IPS-11a (cell line): ENCODE results near the gene XRCC2.
A peak's percentile ranks its signal among the peaks of the same experiment; 100 is the strongest.
"Not testable (repeated sequence)": the region's sequence is repeated elsewhere in the genome, so short reads cannot be mapped to it uniquely, and the experiment has no call there.

ENCODE experiments used
- H3K4me3 ChIP-seq: one replicate; pipeline ENCODE4 v1.5.1; 2013; ENCODE audit warnings: low read depth, low read length, control low read depth

The XRCC2 gene

DNA sequence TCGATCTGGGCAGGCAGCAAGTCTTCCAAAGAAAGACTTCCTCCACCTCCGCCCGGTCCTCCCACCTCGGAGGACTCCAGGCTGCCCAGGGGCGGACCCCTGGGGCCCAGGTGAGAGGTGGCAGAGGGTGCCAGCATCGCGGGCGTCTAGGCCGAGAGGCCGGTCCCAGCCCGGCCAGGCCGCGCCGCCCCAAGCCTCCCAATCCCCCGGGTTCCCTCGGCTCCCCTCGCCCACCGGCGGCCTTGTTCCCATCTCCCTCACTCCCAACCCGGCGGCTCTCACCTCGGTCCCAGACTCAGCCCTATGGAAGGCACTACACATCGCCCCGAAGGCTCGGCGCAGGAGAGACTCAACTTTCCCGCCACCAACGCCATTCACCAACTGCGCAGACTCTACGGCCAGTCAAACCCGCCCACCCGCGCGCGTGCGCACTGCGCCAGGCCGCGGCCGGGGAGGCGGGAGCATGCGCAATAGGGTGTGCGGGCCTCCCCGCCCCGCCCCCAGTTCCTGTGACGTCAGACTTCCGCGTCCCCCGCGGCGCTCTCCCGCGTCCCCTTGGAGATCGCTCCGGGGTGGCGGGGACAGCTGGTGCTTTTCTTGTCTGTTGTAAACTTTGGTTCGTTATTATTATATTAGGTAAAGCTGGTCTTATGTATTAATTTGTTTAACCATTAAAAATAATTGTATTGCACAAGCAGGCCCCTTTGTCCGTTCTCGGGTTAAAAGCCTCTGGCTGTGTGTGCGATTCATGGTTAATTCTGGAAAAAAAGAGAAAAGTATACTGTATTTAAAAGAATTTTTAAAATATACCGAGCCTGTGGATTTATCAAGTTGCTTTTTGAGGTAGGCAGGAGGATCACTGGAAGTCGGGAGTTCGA lies at the start of gene XRCC2:
TSS of gene XRCC2 (minus strand) at position 383 of the 878 bp plus-strand sequence. CDS start at position 321, 62 bp downstream.
- H3K4me3 ChIP-seq: peak within 1 kb of the TSS; percentile 86

DNA sequence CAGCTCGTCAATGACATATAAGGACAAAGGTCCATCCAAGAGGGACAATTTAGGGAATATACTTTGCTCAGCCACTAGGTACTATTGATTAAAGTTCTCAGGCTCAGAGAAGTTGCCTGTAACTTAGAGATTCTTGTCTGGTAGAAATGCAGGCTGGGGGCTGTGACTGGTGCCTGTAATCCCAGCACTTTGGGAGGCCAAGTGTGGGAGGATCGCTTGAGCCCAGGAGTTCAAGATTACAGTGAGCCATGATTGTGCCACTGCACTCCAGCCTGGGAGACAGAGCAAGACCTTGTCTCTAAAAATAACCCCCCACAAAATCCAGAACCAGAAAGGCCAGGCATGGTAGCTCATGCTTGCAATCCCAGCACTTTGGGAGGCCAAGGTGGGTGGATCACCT lies 47.4 kb upstream of the XRCC2 start:
- no peak overlapping the region for H3K4me3 ChIP-seq

DNA sequence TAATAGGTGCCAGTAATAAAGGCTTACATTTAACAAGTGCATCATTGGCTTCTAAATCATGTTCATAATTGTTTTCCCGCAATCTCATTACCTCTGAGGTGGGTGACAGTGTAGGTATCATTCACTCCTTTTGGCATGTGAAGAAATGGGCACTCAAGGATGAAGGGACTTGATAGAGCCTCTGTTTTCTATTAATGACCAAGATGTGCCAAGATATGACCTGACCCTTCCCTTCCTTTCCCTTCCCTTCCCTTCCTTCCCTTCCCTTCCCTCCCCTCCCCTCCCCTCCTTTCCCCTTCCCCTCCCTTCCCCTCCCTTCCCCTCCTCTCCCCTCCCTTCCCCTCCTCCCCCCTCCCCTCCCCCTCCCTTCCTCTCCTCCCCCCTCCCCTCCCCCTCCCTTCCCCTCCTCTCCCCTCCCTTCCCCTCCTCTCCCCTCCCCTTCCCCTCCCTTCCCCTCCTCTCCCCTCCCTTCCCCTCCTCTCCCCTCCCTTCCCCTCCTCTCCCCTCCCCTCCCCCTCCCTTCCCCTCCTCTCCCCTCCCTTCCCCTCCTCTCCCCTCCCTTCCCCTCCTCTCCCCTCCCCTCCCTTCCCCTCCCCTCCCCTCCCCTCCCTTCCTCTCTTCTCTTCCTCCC lies 36.6 kb upstream of the XRCC2 start:
- not testable (repeated sequence) for H3K4me3 ChIP-seq

GRCh38 chr7:152711444-152711944 lies 35.6 kb upstream of the XRCC2 start:
- no peak overlapping the region for H3K4me3 ChIP-seq

DNA sequence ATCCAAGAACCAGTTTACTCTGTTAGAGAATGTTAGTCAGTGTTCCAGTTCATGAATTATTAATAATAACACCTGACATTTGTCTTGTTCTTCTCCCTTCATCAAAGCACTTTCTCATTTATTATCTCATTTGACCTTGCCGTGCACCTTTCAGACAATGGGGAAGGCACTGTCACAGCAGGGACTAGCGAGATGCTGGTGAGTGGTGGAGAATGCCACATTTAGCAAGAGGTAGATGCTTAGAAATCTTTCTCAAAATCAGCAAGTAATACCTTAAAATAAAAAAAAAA lies 34.2 kb upstream of the XRCC2 start:
- no peak overlapping the region for H3K4me3 ChIP-seq

DNA sequence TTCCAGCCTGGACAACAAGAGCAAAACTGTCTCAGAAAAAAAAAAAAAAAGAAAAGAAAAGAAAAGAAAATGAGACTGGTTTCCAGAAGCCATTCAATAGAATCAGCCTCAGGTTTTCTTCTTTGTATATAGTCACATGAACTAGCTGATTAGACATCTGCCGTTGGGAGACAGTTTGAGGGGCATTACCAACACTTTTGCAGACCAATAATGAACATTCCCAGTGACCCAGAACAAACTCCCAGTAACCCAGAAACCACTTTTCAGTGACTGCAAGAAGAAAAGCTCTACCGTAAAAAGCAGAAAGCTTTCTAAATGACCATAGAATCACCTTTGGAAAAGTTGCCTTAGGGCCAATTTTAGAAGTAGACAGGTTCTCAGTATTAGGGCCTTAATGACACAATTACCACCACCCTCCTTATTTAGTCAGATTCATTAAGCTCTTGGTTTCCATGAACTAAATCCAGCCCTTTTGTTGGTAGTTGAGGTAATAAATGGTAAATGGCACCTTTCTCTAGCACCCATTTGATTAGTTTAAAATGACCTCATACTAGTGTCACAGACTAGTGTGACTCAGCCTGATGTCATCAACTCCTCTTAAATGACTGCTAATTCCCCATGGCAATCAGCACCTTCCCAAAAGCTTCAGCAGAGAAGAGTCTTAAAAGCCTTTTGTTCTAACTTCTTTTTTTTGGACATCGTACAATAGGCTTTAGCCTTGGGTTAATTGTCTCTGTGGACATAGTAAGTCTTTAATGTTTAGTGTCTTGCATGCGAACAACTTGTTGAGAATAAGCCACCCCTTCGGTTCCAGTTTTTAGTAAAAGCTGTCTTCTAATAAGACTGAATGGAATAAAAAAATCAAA lies 33.6 kb upstream of the XRCC2 start:
- H3K4me3 ChIP-seq: no peak overlapping the region

- H3K4me3 ChIP-seq: no peak overlapping the region
Measured at GRCh38 chr7:152704796-152705384, 28.9 kb upstream of the XRCC2 start.

- no peak overlapping the region for H3K4me3 ChIP-seq
Measured at GRCh38 chr7:152699079-152699478, 23.1 kb upstream of the XRCC2 start.

DNA sequence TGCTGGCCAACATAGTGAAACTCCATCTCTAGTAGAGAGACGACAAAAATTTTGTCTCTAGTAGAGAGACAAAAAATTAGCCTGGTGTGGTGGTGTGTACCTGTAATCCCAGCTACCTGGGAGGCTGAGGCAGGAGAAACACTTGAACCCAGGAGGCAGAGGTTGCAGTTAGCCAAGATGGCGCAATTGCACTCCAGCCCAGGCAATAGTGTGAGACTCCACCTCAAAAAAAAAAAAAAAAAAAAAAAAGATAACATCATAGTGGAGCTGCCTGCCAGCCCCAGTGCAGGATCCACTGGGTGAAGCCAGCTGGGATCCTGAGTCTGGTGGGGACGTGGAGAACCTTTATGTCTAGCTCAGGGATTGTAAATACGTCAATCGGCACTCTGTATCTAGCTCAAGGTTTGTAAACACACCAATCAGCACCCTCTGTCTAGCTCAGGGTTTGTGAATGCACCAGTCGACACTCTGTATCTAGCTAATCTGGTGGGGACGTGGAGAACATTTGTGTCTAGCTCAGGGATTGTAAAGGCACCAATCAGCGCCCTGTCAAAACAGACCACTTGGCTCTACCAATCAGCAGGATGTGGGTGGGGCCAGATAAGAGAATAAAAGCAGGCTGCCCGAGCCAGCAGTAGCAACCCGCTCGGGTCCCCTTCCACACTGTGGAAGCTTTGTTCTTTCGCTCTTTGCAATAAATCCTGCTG lies 21.5 kb upstream of the XRCC2 start:
- not testable (repeated sequence) for H3K4me3 ChIP-seq

GRCh38 chr7:152692196-152692595 lies 16.3 kb upstream of the XRCC2 start:
- H3K4me3 ChIP-seq: not testable (repeated sequence)

DNA sequence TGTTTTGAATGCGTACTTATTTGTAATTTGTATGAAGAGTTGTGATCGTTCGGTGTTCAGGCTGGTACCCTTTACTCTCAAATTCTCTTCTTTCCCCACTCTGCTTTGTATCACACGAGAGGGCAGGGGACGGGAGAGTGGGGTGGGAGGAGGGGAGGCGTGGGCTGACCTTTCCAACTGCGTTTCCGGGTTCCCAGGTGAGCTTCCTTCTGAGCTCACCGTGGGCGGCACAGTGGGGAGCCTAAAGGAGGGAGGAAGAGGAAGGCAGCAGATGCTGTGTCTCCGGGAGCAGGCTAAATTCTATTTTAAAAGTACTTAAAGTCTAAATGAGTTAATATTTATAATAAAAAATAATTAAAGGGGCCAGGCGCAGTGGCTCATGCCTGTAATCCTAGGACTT lies 7.4 kb upstream of the XRCC2 start:
- H3K4me3 ChIP-seq: no peak overlapping the region

DNA sequence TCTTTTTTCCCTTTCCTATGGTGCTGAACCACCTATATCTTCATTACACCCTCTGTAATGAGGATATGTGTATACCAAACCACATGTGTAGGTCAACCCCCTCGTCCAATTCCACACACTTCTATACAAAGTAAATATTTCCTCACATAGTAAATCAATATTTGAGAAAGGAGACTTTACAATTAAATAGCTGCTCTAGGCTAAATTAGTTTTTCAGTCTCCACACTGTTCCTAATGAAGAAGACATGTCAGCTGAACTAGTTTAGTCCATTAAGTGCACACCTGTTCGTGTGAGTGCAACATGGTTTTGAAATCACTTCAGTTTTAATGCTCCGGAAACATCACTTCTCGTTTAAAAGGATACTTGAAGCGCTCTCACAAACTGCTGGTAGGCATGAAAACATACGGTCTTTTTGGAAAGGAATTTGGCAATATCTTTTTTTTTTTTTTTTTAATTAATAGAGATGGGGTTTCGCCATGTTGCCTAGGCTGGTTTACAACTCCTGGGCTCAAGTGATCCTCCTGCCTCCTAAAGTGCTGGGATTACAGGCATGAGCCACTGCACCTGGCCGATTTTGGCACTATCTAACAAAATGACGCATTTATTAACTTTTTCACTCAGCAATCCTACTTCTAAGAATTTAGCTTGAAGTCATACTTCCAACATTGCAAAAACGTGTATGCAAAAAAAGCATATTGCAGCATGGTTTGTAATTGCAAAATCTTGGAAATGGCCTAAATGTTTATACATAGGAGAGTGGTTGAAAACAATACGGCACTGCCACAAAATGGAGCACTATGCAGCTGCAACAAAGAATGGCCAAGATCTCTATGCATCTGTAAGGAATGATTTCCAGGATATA lies 2.1 kb upstream of the XRCC2 start:
- H3K4me3 ChIP-seq: no peak overlapping the region

DNA sequence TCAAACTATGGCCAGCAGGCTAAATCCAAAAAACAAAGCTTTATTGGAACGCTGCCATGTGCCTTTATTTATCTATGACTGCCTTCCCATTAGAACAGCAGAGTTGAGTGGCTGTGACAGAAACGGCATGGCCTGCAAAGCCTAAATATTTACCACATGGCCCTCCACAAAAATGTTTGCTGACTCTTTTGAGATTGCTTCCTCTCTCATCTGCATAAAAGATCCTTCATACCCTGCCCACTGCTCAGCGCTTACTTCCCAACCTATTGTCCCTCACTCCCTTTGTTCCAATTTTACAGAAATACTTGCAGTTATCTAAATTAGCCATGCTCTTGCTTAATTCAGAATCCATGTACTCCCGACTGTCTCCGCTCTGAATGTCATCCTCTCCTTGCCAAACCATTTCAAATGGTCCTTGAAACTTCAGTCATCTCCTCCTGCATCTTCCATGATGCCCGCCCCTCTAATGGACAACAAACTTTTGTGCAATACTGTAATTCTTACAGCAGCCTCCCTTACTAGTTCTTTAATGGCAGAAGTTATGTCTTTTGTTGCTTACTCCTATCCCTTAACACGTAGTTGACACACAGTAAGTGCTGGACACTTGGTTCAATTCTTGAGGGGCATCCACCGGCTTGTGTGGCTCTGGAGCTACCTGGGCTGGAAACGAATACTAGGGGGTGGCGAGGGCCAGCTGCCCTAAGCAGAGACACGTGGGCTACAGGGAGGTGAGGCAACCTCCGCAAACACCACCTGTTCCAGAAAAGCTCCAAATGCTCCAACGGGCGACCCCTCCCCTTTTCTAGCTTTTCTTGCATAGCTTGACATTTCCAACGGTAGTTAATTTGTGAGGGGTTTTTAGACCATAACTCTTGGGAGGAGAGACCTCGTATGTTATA lies 832 bp downstream of the XRCC2 start:
- H3K4me3 ChIP-seq: peak overlapping the region; percentile 86

DNA sequence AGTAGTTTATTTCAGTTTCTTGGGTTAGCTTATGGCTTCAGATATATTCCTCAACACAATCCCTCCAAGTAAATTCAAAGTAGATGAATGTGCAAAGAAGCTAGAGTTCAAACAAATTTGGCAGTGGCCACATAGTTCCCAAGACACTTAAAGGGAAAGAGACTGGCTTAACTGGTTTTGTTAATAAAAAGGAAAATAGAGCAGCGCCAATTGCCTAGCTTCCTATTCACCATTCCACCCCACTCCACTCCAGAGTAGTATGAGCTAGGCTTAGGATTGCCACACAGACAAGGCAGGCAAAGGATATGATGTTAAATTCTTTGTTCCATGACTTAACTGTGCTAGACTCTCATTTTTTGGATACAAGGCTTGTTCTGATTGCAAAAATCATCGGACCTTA lies 2.0 kb downstream of the XRCC2 start:
- H3K4me3 ChIP-seq: no peak overlapping the region

- no peak overlapping the region for H3K4me3 ChIP-seq
Measured at GRCh38 chr7:152672626-152673025, 3.3 kb downstream of the XRCC2 start.

GRCh38 chr7:152669758-152670157 lies 6.2 kb downstream of the XRCC2 start:
- no peak overlapping the region for H3K4me3 ChIP-seq

GRCh38 chr7:152668975-152669374 lies 7.0 kb downstream of the XRCC2 start:
- no peak overlapping the region for H3K4me3 ChIP-seq

DNA sequence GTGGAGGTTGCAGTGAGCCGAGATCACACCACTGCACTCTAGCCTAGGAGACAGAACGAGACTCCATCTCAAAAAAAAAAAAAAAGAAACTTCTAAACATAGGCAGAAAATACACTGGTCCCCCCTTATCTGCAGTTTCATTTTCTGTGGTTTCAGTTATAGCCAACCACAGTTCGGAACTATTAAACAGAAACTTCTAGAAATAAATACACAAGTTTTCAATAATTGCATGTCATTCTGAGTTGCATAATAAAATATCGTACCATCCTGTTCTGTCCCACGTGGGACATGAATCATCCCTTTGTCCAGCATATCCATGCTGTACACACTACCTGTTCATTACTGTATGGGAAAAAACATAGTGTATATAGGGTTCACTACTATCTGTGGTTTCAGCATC lies 8.0 kb downstream of the XRCC2 start:
- no peak overlapping the region for H3K4me3 ChIP-seq

GRCh38 chr7:152666078-152666477 lies 9.9 kb downstream of the XRCC2 start:
- H3K4me3 ChIP-seq: no peak overlapping the region
